ENCODE results near the gene KCNT2.

GRCh38 chr1:196366817-196367495 lies 241.3 kb downstream of the KCNT2 start:
- no peak for TF ChIP-seq CTCF (IDR thresholded peaks at IDR 0.05; ENCODE audit: low read length)
- TF ChIP-seq EZH2phosphoT487 (IDR thresholded peaks at IDR 0.05; ENCODE audit: low read length) = no peak
- TF ChIP-seq EZH2 (optimal IDR thresholded peaks at IDR 0.05; ENCODE audit: low read depth, low read length) = no peak
